ENCODE results near the gene ANXA4.
"Not testable (repeated sequence)": the region's sequence is repeated elsewhere in the genome, so short reads cannot be mapped to it uniquely, and the experiment has no call there.

Gene ANXA4

DNA sequence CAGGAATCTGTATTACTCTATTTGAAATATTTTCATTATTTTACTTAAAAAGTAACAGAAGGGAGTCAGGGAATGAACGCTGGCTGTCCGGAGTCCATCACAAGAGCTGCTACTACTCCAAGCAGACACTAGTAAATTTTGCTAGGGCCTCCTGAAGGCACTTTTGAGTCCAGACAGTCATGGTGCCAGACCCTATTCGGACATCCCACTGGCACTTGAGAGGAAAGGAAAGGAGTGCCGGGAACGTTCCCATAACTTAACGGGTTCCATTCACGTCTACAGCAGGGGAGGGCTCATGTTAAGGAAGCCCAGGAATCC, 87.0 kb downstream of the ANXA4 start:
- DNase-seq (ENCODE audit: extremely low spot score) = no peak
- TF ChIP-seq, protein P1, sequence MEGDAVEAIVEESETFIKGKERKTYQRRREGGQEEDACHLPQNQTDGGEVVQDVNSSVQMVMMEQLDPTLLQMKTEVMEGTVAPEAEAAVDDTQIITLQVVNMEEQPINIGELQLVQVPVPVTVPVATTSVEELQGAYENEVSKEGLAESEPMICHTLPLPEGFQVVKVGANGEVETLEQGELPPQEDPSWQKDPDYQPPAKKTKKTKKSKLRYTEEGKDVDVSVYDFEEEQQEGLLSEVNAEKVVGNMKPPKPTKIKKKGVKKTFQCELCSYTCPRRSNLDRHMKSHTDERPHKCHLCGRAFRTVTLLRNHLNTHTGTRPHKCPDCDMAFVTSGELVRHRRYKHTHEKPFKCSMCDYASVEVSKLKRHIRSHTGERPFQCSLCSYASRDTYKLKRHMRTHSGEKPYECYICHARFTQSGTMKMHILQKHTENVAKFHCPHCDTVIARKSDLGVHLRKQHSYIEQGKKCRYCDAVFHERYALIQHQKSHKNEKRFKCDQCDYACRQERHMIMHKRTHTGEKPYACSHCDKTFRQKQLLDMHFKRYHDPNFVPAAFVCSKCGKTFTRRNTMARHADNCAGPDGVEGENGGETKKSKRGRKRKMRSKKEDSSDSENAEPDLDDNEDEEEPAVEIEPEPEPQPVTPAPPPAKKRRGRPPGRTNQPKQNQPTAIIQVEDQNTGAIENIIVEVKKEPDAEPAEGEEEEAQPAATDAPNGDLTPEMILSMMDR (IDR thresholded peaks at IDR 0.05; ENCODE audit: control extremely low read depth, extremely low read depth, low read depth, missing control alignments) = no peak
- ChIA-PET CTCF (interaction anchor here (1.1 to 5.3 kb wide), 3 partner anchors 11 to 103 kb away, joined by 3 to 61 read pairs (median 36); no protein-coding TSS in a partner anchor), POLR2A (no interaction called here)

DNA sequence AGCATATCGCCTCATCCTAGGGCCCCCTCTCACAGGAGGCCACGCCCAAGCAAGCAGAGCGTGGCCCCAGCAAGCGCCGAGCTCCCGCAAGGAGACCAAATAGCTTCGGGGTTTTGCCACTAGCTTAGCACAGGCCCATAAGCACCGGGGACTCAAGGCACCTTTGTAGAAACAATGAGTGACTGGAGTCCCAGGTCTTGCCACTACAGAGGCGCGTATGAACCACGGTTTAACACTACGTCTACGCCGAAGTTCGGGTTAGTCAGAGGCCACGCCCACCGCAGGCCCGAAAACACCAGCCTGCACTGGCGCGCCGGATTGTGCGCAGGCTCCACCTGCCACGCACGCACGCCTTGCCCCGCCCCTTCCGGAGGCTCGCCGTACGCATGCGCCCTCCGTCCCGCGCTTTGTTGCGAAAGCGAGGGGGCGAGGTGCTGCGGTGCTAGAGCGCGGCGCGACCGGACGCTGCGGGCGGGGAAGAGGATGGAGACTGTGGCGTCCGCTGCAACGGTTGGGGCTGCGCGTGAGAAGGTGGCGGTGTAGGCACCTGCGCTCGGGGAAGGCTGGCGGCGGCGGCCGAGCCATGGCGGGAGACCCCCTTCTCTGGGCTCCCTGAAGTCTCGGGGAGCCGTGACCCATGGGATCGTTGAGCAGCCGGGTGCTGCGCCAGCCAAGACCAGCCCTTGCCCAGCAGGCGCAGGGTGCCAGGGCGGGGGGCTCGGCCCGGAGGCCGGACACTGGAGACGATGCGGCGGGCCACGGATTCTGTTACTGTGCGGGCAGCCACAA, 87.5 kb downstream of the ANXA4 start, which contains the start of gene GMCL1:
Gene GMCL1 (plus strand): TSS at position 405 of the 789 bp plus-strand sequence. CDS start 233 bp downstream, at position 638.
- POLR2A ChIA-PET = no interaction called here
- CTCF ChIA-PET = interaction anchor here (1.1 to 5.3 kb wide), 3 partner anchors 12 to 104 kb away, joined by 3 to 61 read pairs (median 36); no protein-coding TSS in a partner anchor
- DNase-seq (ENCODE audit: extremely low spot score) = peak; percentile 95
- TF ChIP-seq, protein P1 (IDR thresholded peaks at IDR 0.05; ENCODE audit: control extremely low read depth, extremely low read depth, low read depth, missing control alignments) = no peak

- peak; percentile 33 for DNase-seq (ENCODE audit: extremely low spot score)
- TF ChIP-seq, protein P1 (IDR thresholded peaks at IDR 0.05; ENCODE audit: control extremely low read depth, extremely low read depth, low read depth, missing control alignments) = no peak
- ChIA-PET POLR2A (interaction anchor here (0.7 kb wide), 1 partner anchor 98 kb away, joined by 3 read pairs; no protein-coding TSS in a partner anchor), CTCF (interaction anchor here (5.3 kb wide), 1 partner anchor 13 kb away, joined by 61 read pairs; no protein-coding TSS in a partner anchor)
Measured at GRCh38 chr2:69830045-69830905, 88.3 kb downstream of the ANXA4 start.

- ChIA-PET CTCF (interaction anchor here (3.1 kb wide), 1 partner anchor 106 kb away, joined by 11 read pairs; no protein-coding TSS in a partner anchor), POLR2A (interaction anchor here (0.7 kb wide), 1 partner anchor 99 kb away, joined by 3 read pairs; no protein-coding TSS in a partner anchor)
- DNase-seq (ENCODE audit: extremely low spot score) = not testable (repeated sequence)
Measured at GRCh38 chr2:69830906-69831241, 88.9 kb downstream of the ANXA4 start.

- no peak for DNase-seq (ENCODE audit: extremely low spot score)
- ChIA-PET CTCF (interaction anchor here (0.9 to 3.1 kb wide), 2 partner anchors 11 to 107 kb away, joined by 3 to 11 read pairs; no protein-coding TSS in a partner anchor), POLR2A (interaction anchor here (0.7 kb wide), 2 partner anchors 100 to 1460 kb away, joined by 3 to 5 read pairs; no protein-coding TSS in a partner anchor)
- TF ChIP-seq, protein P1 (IDR thresholded peaks at IDR 0.05; ENCODE audit: control extremely low read depth, extremely low read depth, low read depth, missing control alignments) = no peak
Measured at GRCh38 chr2:69831354-69831905, 89.5 kb downstream of the ANXA4 start.

GRCh38 chr2:69833752-69834151, 91.8 kb downstream of the ANXA4 start:
- ChIA-PET CTCF (interaction anchor here (3.1 kb wide), 1 partner anchor 109 kb away, joined by 11 read pairs; no protein-coding TSS in a partner anchor), POLR2A (no interaction called here)
- DNase-seq (ENCODE audit: extremely low spot score) = no peak
- TF ChIP-seq, protein P1 (IDR thresholded peaks at IDR 0.05; ENCODE audit: control extremely low read depth, extremely low read depth, low read depth, missing control alignments) = no peak
